Activated naive CD4-positive, alpha-beta T cell treated with Interleukin-2 at 50 U/mL for 16 hours (primary cell): ENCODE measurements around the gene LILRB2.
A peak's percentile ranks its signal among the peaks of the same experiment; 100 is the strongest.
"Not testable (repeated sequence)": the region's sequence is repeated elsewhere in the genome, so short reads cannot be mapped to it uniquely, and the experiment has no call there.

Experiments used
- DNase-seq: peaks from one replicate; pipeline ENCODE4 v3.0.0-alpha.2; 2020

The LILRB2 gene

DNA sequence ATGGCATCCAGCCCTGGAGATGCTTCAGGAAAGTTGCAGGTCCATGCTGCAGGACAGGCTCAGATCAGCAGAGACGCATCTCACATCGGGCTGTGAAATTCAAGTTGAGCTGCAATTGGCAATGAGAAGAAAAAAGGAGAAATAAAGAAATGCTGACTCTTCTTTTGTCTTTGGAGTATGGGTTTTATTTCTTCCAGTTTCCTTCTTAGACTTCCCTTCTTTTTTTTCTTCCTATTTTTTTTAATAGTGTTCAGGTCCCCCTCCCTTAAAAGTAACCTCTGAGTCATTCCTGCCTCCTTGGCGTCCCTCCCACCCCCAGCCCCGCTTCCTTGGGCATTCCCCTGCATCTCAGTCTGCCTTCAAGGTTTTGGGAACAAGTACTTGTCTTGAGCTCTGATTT, 9.3 kb downstream of the LILRB2 start:
- DNase-seq = not testable (repeated sequence)

DNA sequence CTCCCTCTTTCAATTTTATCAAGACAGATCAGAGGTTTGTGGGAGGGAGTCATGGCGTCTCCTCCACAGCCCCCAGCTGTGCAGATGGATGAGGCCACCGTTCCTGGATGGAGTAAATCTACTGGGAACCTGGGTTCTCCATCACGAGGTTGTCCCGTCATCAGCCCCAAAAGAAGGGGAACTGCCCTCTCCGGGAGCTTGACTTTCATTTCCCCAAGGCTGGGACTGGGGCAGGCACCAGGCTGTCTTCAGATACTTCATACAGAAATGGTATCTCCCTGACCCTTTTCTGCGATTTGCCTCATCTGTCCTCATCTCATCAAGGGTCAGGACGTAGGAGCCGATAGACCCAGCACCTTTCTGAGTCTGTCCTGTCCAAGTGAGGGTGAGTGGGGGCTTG, 9.8 kb downstream of the LILRB2 start:
- no peak for DNase-seq

DNA sequence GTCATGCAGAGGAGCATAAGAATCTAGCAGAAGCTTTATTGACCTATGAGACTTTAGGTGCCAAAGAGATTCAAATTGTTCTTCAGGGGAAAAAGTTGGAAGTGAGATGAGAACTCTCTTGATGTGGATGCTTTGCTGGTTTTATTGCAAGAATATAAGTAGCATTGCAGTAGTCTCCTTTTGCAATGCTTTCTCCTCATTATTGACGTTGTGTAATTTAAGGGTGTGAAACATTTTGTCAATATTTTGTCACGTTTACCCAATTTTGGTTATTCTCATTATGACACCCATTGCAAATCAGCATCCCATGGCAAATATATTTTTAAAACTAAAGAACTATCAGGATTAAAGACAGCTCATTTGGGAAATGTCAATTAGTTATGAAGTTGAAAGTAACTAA, 12.0 kb downstream of the LILRB2 start:
- DNase-seq = no peak

DNA sequence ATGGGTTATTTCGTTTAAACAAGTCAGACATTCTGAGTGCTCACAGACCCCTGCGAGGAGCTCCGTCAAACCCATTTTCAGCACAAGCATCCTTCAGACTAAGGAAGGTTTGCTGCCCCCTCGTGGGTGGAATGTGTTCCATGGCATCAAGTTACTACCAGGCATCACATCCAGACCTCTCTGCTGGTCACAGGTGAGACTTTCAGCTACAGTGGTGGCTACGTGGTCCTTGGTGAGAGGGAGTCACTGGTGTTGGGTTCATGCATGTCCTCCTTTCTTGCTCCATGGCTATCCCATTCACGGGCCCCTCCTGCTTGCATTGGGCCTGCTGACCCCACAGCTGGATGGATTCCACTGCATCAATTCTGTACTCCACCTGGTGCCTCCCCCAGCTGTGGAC, 14.8 kb downstream of the LILRB2 start:
- DNase-seq = peak; percentile 64

DNA sequence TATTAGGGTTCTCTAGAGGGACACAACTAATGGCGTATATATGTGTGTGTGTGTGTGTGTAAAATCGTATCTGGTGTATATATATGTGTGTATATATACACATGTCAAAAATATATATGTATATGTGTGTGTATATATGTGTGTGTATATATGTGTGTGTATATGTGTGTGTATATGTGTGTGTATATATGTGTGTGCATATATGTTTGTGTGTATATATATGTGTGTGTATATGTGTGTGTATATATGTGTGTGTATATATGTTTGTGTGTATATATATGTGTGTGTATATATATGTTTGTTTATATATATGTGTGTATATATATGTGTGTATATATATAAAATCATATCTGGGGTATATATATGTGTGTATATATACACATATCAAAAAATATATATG, 18.4 kb downstream of the LILRB2 start:
- no peak for DNase-seq

DNA sequence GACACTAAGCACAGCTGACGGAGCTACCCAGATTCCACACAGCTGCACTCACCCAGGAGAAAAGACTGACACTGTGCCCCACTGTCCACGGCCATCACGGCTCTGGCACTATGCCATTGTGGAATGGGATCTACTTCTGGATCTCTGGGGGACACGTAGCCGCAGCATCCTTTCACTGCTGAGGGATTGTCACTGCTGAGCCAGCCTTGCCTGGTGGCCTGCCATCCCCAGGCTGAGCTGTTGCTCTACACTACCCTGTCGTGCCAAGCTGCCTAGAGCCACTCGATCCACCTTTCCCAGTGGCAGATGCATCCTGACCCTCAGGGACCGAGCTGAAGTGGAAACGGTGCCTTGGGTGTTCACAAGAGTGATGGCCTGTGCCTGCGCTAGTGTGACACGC, 18.8 kb downstream of the LILRB2 start:
- DNase-seq = no peak

DNA sequence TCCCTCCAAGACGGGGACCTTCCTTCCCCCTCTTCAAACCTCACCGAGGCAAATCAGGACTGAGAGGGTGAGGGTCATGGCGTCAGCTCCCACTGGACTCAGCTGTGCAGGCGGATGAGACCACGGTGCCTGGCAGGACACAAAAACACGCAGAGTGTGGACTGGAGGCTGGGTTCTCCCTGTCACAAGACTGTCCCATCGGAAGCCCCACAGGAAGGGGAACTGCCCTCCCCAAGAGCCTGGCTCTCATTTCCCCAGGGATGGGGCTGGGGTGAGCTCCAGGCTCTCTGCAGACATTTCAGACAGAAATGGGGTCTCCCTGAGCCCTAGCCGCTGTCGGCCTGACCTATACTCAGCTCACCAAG, 23.8 kb downstream of the LILRB2 start, which contains the start of gene LILRB5:
Gene LILRB5, minus strand, starts transcription at position 158 of the 365 bp plus-strand sequence. Its CDS starts 80 bp downstream, at position 78.
- DNase-seq = no peak

DNA sequence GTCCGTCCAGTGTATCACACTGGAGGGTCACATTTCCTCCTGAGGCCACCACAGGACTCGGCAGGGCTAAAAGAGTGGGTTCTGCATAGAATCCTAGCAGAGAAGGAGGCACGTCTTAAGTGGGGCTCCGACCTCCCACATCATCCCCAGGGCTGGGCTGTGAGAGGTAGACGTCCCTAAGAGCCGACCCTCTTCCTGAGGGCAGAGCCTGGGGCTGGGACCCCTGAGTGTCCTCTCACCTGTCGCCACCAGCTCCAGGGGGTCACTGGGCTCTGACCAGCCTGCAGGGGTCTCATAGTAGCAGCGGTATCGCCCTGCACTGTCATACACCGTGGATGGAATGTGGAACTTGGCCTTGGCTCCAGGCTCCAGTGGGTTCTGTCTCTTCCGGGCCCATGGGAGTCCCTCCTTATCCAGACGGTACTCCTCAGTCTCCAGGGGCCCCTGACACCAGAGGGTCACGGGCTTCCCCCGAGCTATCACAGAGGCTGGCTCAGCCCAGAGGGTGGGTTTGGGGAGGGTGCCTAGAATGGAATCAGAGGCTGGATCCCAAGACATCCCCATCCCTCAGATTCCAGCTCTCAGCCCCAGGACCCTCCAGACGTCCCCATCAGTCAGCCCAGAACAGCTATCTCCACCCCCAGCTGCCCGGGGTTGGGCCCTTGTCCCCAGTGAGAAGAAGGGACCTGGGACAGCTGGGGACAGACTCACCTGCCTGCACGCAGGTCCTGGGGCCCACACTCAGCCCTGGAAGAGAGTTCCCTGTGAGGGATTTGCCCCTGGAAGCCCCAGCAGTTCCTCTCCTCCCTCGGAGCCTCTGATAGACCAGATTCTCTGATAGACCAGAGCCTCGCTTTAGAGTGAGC, 24.4 kb downstream of the LILRB2 start:
- DNase-seq = no peak

DNA sequence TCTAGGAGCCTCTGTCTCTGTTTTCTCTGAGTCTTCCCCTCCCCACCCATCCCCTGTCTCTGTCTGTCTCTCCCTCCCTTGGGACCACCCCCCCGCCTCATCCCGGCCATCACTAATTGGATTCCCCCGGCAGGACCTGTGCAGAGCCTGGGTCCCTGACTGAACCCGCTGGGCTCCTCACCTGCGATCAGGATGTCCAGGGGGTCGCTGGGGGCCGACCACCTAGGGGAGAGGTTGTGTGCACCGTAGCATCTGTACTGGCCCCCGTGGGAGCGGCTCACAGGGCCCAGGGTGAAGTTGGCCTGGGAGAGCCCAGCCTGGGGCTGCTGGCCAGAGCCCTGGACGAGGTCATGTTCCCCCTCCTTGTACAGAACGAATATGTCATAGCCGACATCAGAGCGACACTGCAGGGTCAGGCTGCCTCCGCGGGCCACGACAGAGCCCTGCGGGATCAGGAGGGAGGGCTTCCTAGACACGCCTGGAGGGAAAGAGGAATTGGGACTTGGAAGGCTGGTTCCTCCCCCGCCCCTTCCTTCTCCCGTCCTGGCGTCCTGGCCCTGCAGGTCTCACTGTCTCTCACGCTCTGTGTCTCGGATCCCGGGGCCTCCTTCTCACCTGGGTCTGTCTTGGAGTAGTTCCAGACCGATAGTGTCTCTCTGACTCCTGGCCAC, 25.7 kb downstream of the LILRB2 start:
- DNase-seq = no peak

DNA sequence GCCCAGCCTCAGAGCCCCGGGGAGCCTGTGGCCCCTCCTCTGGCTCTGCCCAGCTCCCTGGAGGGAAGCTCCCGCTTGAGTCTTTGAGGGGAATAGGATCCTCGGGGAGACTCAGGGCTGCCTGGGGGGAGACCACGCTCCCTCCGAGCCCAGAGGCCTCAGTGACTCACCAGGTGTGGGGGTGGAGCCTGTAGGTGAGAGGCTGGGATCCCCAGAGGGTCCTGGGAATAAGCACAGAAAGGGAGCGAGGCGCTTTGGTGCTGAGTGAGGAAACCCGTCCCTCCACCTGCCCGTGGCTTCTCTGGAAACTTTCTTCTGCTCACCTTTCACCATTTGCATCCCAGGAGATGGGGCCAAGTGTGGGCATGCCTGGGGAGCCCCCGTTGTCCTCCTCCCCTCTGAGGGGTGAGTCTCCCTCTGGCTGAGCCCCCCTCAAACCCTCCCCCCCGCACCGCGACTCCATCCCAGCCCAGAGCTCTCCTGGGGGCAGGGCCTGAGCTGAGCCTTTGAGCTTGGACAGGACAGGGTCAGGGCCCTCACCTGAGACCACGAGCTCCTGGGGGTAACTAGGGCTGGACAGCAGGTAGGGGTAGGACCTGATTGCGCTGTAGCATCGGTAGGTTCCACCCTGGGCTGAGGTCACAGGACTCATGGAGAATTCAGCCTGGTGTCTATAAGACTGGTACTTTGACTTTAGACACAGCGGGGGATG, 26.6 kb downstream of the LILRB2 start:
- no peak for DNase-seq

DNA sequence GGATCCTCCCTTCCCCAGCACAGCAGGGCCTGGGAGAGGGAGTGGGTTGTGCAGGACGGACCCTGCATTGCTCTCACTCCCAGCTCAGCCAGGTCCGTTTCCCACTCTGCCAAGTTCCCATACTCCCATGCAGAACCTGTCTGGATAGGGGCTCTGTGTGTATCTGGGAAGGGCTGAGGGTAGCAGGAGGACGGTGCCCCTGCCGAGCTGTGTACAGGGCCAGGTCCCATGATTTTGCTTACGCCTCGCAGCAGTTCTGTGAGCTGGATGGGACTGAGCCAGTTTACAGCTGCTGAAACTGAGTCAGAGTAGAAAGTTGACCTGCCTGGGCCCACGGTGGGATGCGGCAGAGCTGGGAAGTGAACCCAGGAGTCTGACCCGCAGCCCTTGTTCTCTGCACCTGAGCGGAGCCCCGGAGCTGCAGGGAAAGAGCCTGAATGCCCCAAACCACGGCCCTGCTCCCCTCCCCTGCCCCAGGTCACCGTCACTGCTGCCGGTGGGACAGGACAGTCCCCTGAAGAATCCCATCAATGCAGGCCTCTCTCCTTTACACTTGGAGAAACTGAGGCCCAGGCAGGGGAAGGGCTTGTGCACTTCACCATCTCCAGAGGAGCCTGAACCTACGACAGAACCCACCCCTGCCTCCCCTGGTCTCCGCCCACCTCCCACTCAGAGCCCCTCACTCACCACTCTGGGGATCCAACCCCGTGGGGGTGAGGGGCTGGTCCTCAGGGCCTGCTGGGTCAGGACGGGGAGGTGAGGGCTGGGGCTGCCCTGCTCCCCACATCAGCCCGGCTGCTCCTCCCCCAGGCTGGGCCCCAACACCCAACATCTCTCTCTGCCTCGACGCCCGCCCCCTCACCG, 27.3 kb downstream of the LILRB2 start:
- no peak for DNase-seq

DNA sequence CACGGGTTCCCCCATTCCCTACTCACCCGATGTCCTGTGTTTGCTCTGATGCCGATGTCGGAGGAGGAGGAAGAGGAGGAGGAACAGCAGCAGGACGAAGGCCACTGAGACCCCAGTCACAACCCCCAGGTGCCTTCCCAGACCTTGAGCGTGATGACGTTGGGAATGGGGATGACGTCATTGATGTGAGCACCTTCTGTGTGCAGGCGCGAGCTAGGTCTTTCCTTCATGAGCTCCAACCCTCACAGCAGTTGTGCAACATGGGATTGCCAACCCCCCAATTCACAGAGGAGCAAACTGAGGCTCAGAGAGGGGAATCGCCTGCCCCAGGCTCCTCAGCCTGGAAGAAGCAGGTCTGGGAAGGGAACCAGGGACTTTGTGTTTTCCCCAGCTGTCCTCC, 28.1 kb downstream of the LILRB2 start:
- DNase-seq = no peak

DNA sequence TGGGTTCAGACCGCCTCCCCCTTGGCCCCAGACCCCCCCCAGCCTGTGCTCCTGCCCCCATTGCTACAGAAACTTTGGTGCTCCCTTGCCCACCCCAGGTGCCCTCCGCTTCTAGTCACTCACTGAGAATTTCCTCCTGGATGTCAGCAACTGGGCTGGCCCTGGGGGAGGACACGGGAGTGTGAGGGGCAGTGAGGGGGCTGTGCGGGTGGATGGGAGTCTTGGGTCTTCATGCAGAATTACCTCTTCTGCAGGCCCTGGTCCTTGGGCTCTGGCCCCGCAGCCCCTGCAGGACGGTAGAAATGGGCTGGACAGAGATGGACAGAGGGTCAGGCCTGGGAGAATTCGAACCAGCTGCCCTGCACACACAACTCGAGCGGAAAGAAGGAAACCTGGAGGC, 28.7 kb downstream of the LILRB2 start:
- no peak for DNase-seq

DNA sequence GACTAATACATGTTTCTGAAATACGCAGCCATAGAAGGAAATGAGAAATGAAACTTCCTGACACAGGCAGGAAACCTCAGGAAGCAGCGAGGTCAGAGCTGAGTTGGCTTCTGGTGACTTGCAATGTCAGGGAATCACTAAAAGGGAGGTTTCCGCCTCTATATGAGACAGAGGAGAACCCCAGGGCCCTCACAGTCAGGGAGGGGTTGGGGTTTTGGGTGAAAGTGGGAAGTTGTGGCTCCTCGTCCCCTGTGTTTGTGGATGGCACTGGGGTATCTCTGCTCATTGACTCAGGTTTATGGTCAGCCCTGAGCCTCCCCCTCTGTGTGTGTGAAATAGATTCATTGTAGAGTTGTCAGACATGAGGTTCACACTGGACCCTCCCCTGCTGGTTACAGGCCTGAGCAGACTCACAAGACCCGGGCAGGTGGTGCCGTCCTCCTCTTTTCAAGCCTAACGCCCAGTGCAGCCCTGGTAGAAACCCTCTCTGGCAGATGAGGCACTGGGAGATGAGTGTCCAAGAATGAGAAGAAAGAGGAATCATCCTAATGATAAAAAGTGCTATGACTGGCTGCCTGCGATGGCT, 32.8 kb downstream of the LILRB2 start:
- DNase-seq = peak; percentile 40

DNA sequence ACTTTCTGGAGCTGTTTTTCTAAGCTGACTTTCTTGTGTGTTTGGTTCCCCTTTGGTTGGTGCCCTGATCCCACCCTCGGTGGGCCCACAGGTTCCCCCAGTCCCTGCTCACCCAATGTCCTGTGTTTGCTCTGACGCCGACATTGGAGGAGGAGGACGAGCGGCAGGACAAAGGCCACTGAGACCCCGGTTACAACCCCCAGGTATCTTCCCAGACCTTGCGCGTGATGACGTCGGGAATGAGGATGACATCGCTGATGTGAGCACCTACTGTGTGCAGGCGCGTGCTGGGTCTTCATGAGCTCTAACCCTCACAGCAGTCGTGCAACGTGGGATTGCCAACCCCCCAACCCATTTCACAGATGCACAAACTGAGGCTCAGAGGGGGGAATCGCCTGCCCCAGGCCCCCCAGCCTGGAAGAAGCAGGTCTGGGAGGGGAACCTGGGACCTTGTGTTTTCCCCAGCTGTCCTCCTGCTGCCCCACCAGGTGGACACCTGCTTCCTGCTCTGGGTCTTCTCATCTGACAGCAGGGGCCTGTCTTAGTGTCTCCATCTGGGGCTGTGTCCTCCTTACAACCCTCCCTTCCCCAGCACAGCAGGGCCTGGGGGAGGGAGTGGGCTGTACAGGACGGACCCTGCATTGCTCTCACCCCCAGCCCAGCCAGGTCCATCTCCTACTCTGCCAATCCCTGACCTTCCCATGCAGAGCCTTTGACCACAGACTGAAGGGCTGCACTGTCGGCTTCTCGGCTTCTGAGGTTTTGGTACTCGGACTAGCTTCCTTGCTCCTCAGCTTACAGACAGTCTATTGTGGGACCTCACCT, 33.6 kb downstream of the LILRB2 start:
- DNase-seq = no peak

DNA sequence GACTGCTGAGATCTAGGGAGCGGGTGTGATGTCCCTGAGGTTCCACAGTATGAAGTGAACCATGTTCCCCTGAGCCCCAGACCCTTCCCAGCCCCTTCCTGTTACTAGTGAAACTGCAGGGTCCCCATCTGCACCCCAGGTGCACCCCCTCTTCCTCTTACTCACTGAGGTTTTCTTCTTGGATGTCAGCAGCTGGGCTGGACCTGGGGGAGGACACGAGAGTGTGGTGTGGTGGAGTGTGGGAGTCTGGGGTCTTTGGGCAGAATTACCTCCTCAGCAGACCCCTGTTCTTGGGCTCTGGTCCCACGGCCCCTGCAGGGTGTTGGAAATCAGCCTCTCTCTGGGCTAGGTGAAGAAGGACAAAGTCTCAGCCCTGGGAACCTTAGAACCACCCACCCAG, 35.0 kb downstream of the LILRB2 start:
- no peak for DNase-seq

DNA sequence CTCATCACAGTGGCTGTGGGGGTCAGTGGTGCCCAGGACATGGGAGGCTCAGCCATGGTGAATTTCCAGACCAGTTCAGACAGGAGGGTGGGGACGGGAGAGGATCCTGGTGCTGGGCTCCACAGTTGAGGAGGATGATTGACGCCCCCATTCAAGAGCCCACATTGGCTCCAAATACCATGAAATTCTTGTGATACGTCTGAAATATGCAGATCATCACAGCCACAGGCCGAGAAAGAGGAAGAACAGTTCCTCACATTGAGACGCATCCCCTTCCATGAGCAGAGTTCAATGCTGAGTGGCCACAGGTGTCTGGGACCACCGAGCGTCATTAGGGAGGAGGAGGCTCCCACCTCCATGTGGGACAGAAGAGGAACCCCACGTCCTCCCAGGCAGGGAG, 37.1 kb downstream of the LILRB2 start:
- DNase-seq = not testable (repeated sequence)

DNA sequence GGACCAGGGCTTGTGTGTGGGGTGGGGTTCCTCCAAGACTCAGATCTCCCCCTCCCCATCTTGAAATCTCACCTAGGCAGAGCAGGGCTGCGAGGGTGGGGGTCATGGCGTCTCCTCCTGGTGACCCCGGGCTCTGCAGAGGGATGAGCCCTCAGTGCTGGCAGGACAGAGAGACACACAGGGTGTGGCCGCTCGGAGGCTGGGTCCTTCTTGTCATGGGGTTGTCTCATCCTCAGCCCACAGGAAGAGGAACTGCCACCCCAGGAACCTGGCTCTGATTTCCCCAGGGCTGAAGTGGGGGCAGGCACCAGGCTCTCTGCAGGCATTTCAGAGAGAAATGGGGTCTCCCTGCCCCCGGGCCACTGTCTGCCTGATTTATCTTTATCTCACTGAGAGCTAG, 38.3 kb downstream of the LILRB2 start, which contains the start of gene LILRA6:
Gene LILRA6, minus strand, starts transcription at position 145 of the 400 bp plus-strand sequence.
- not testable (repeated sequence) for DNase-seq

DNA sequence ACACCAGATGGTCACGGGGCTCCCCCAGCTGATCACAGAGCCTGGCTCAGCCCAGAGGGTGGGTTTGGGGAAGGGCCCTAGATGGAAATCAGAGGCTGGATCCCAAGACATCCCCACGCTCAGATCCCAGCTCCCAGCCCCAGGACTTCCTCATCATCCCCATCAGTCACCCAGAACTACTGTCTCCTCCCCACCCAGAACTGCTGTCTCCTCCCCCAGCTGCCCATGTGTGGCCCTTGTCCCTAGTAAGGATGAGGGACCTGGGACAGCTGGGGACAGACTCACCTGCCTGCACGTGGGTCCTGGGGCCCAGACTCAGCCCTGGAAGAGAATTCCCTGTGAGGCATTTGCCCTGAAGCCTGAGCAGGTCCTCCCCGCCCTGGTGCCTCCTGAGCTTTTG, 38.7 kb downstream of the LILRB2 start:
- DNase-seq = not testable (repeated sequence)

DNA sequence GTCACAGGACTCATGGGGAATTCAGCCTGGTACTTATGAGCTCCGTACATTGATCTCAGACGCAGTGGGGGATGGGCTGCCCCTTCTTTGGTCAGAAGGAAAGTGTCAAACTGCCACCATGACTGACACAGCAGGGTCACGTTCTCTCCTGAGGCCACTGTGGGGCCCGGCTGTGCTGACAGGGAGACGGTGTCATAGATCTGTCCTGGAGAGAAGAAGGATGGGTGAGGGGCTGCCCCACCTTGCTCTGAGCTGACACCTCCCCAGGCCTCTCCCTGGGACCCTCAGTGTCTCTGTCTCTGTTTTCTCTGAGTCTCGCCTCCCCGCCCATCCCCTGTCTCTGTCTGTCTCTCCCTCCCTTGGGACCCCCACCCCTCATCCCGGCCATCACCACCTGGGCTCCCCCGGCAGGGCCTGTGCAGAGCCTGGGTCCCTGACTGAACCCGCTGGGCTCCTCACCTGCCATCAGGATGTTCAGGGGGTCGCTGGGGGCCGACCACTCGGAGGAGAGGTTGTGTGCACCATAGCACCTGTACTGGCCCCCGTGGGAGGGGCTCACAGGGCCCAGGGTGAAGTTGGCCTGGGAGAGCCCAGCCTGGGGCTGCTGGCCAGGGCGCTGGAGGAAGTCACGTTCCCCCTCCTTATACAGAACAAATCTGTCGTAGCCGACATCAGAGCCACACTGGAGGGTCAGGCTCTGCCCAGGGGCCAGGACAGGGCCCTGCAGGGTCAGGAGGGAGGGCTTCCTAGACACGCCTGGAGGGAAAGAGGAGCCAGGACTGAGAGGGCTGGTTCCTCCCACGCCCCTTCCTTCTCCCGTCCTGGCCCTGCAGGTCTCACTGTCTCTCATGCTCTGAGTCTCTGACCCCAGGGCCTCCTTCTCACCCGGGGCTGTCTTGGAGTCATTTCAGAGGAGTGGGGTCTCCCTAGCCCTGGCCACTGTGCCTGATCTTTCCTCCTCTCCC, 40.3 kb downstream of the LILRB2 start:
- not testable (repeated sequence) for DNase-seq
